Measurements from ENCODE around the gene TRIM9.

Gene TRIM9

GRCh38 chr14:51053157-51053556 lies 41.7 kb downstream of the TRIM9 start:
- no peak for TF ChIP-seq CTCF (conservative IDR thresholded peaks at IDR 0.05; ENCODE audit: control insufficient read depth, insufficient read depth, low read depth, low read length)
- peak; percentile 36 for DNase-seq (ENCODE audit: low read depth)
- no peak overlapping the region for H3K4me3 ChIP-seq (ENCODE audit: control insufficient read depth, low read depth, low read length)

- H3K4me3 ChIP-seq (ENCODE audit: control insufficient read depth, low read depth, low read length), result no peak overlapping the region
- TF ChIP-seq CTCF (conservative IDR thresholded peaks at IDR 0.05; ENCODE audit: control insufficient read depth, insufficient read depth, low read depth, low read length), result no peak
- DNase-seq (ENCODE audit: low read depth), result peak; percentile 19
These were observed 49.9 kb downstream of the TRIM9 start for GRCh38 chr14:51044961-51045360.

- no peak overlapping the region for H3K4me3 ChIP-seq (ENCODE audit: control insufficient read depth, low read depth, low read length)
- no peak for TF ChIP-seq CTCF (conservative IDR thresholded peaks at IDR 0.05; ENCODE audit: control insufficient read depth, insufficient read depth, low read depth, low read length)
- DNase-seq (ENCODE audit: low read depth), result no peak
These were observed 53.0 kb downstream of the TRIM9 start for GRCh38 chr14:51041883-51042282.

GRCh38 chr14:51041108-51041531 lies 53.8 kb downstream of the TRIM9 start:
- TF ChIP-seq CTCF (conservative IDR thresholded peaks at IDR 0.05; ENCODE audit: control insufficient read depth, insufficient read depth, low read depth, low read length), result no peak
- H3K4me3 ChIP-seq (ENCODE audit: control insufficient read depth, low read depth, low read length), result no peak overlapping the region
- DNase-seq (ENCODE audit: low read depth), result no peak

- DNase-seq (ENCODE audit: low read depth), result no peak
- no peak overlapping the region for H3K4me3 ChIP-seq (ENCODE audit: control insufficient read depth, low read depth, low read length)
- TF ChIP-seq CTCF (conservative IDR thresholded peaks at IDR 0.05; ENCODE audit: control insufficient read depth, insufficient read depth, low read depth, low read length), result no peak
These were observed 55.7 kb downstream of the TRIM9 start for GRCh38 chr14:51039252-51039651.

- no peak for TF ChIP-seq CTCF (conservative IDR thresholded peaks at IDR 0.05; ENCODE audit: control insufficient read depth, insufficient read depth, low read depth, low read length)
- no peak for DNase-seq (ENCODE audit: low read depth)
- H3K4me3 ChIP-seq (ENCODE audit: control insufficient read depth, low read depth, low read length), result no peak overlapping the region
These were observed 59.2 kb downstream of the TRIM9 start for GRCh38 chr14:51035611-51036192.
